ENCODE measurements around the gene RFTN1.

Gene RFTN1

DNA sequence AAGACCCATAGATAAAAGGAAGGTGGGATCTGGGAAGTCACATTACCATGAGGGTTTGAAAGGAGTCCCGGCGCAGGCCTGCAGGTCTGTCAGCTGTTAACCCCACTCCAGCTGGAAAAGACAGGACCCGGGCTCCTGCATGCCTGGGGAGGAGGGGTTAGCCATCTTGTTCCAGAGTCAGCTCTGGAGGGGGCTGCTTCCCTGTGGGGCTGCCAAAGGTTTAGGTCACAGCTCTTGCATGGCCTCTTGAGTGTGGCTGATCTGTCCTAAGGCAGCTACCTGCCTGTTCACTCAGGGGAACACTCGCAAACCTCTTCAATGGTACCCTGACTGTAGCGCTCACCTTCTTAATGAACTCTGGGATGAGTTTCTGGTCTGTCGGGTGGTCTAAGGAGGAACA is 104.5 kb downstream of the RFTN1 start:
- DNase-seq (ENCODE audit: low spot score in 2 of 2) = no peak
- Mint-ChIP-seq H3K36me3 (ENCODE audit: insufficient read depth) (peaks cover 7% of the 10 kb centered on the region), H3K27ac (ENCODE audit: low read depth) (no peak overlapping the region), H3K27me3 (no peaks in the 10 kb centered on the region), H3K9me3 (no peaks in the 10 kb centered on the region), H3K4me3 (no peak overlapping the region), H3K4me1 (peaks cover 53% of the 10 kb centered on the region)
- no peak for ATAC-seq (replicated peaks; ENCODE audit: extremely low read depth, poor library complexity, severe bottlenecking)

DNA sequence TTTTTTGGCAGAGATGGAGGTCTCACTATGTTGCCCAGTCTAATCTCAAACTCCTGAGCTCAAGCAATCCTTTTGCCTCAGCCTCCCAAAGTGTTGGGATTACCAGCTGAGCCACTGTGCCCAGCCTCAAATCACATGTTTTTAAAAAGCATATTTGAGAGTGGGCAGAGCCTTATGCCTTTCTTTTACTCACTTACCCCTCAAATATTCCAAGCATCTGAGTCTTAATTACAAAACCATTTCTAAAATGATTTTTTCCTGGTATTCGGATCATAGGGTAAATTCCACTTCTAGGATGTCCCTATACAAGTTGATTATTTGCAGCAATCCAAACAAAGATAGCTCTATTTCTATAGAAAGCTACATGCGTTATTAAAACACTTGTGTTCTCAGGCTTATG is 106.1 kb downstream of the RFTN1 start:
- H3K4me3 Mint-ChIP-seq = no peak overlapping the region
- DNase-seq (ENCODE audit: low spot score in 2 of 2) (no peak), ATAC-seq (replicated peaks; ENCODE audit: extremely low read depth, poor library complexity, severe bottlenecking) (no peak)
- H3K4me1 Mint-ChIP-seq = peaks cover 39% of the 10 kb centered on the region
- no peaks in the 10 kb centered on the region for H3K27me3 Mint-ChIP-seq
- peak overlapping the region; percentile 0 for H3K27ac Mint-ChIP-seq (ENCODE audit: low read depth)
- H3K36me3 Mint-ChIP-seq (ENCODE audit: insufficient read depth) = peaks cover 8% of the 10 kb centered on the region
- no peaks in the 10 kb centered on the region for H3K9me3 Mint-ChIP-seq

DNA sequence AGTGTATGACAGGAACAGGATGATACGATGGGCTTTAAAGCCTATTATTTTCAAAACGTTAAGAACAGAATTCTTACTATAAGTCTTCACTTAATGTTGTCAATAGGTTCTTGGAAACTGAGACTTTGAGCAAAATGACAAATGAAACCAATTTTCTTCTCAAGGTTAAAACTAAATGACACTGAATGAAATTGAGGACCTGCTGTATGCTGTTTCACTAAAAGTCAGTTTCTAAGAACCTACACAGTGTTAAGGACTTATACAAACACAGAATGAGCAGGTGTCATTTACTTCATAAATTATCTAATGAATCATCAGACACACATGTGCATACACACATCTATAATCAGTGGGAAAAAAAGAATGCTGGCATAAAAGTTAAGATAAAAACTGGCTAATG is 106.9 kb downstream of the RFTN1 start:
- Mint-ChIP-seq H3K27me3 (no peaks in the 10 kb centered on the region), H3K36me3 (ENCODE audit: insufficient read depth) (peaks cover 8% of the 10 kb centered on the region), H3K4me3 (no peak overlapping the region), H3K27ac (ENCODE audit: low read depth) (peak overlapping the region; percentile 45), H3K9me3 (no peaks in the 10 kb centered on the region), H3K4me1 (peaks cover 39% of the 10 kb centered on the region)
- DNase-seq (ENCODE audit: low spot score in 2 of 2) = no peak
- no peak for ATAC-seq (replicated peaks; ENCODE audit: extremely low read depth, poor library complexity, severe bottlenecking)

DNA sequence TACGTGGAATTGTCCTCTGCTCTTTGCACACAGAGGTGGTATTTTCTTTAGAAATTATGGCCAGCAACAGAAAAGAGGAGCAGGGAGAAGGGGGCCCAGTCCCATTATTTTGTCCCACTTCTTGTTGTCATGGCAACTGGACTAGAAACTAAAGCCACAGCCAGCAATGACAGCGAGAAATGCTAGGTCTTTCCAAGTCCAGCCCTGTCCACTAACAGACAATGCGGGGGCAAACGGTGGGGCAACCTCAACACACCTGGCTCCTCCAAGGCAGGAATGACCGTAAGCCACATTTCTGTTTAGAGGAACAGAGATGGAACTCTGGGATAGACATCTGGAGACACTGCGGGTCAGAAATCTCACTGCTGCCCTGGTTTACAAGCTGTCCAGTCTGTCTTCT is 107.3 kb downstream of the RFTN1 start:
- peak overlapping the region; percentile 45 for H3K27ac Mint-ChIP-seq (ENCODE audit: low read depth)
- no peak for ATAC-seq (replicated peaks; ENCODE audit: extremely low read depth, poor library complexity, severe bottlenecking)
- H3K4me3 Mint-ChIP-seq = no peak overlapping the region
- no peaks in the 10 kb centered on the region for H3K9me3 Mint-ChIP-seq
- no peak for DNase-seq (ENCODE audit: low spot score in 2 of 2)
- H3K27me3 Mint-ChIP-seq = no peaks in the 10 kb centered on the region
- peaks cover 39% of the 10 kb centered on the region for H3K4me1 Mint-ChIP-seq
- peaks cover 8% of the 10 kb centered on the region for H3K36me3 Mint-ChIP-seq (ENCODE audit: insufficient read depth)

DNA sequence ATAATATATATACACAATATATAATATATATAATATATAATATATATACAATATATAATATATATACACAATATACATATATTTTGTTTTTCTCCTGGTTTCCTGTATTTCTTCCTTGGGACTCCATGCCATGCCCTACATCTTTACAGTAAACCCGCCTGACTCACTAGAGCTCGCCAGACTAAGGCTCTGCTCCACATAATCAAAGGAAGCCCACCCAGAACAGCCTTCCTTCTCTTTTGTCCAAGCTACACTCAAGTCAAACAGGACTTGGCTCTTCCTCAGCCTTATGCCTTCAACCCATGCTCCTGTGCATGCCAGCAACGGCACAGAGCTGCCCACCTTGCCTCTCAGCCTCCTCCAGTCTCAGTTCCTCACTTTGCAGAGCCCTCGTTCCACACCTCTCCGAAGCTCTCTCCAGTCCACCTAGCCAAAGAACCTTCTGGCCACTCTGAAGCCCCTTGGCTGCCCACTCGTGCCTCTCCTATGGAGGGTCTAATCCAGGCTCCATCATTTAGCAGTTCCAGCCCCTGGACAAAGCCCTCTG is 109.1 kb downstream of the RFTN1 start:
- no peak overlapping the region for H3K4me3 Mint-ChIP-seq
- DNase-seq (ENCODE audit: low spot score in 2 of 2) = no peak
- H3K27me3 Mint-ChIP-seq = no peaks in the 10 kb centered on the region
- H3K4me1 Mint-ChIP-seq = peaks cover 54% of the 10 kb centered on the region
- ATAC-seq (replicated peaks; ENCODE audit: extremely low read depth, poor library complexity, severe bottlenecking) = no peak
- peaks cover 8% of the 10 kb centered on the region for H3K36me3 Mint-ChIP-seq (ENCODE audit: insufficient read depth)
- H3K9me3 Mint-ChIP-seq = no peaks in the 10 kb centered on the region
- peak overlapping the region; percentile 49 for H3K27ac Mint-ChIP-seq (ENCODE audit: low read depth)

DNA sequence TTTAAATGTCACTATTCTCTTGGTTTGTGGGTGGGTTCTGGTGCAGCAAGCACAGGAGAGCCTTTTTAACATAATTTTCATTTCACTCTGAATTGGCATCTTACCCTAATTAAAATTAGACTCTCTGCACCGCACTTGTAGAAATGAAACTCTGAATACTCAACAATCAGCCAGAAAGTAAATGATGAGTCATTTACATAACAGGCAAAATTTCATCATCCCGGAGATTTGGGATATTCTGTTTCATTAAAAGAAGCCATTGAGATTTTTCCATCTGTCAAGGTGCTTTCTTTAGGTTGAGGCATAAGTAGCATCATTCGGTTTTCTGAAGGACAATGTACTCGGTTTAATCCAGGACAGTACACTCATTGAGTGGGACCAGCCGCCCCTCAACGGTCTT is 111.0 kb downstream of the RFTN1 start:
- DNase-seq (ENCODE audit: low spot score in 2 of 2) (no peak), ATAC-seq (replicated peaks; ENCODE audit: extremely low read depth, poor library complexity, severe bottlenecking) (no peak)
- peak overlapping the region; percentile 66 for H3K27ac Mint-ChIP-seq (ENCODE audit: low read depth)
- H3K4me3 Mint-ChIP-seq = no peak overlapping the region
- H3K9me3 Mint-ChIP-seq = no peaks in the 10 kb centered on the region
- no peaks in the 10 kb centered on the region for H3K27me3 Mint-ChIP-seq
- H3K36me3 Mint-ChIP-seq (ENCODE audit: insufficient read depth) = peaks cover 4% of the 10 kb centered on the region
- peaks cover 47% of the 10 kb centered on the region for H3K4me1 Mint-ChIP-seq

DNA sequence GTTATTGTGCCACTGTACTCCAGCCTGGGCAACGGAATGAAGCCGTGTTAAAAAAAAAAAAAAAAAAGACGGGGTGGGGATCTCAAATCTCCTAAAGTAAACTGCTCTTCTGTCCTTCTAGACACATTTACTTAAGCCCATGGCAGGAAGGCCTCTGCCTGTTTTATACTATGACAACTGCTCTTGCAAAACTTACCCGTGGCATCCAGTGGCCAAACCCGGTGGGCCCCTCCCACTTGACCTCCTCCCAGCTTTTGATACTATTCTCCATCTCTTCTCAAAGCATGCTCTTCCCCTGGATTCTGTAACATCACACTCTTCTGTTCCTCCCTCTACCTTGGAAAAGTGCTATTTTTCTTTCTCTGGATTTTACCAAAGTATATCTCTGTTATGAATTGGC is 112.2 kb downstream of the RFTN1 start:
- Mint-ChIP-seq H3K36me3 (ENCODE audit: insufficient read depth) (peaks cover 9% of the 10 kb centered on the region), H3K4me3 (no peak overlapping the region), H3K27me3 (no peaks in the 10 kb centered on the region), H3K27ac (ENCODE audit: low read depth) (peak overlapping the region; percentile 66), H3K4me1 (peaks cover 48% of the 10 kb centered on the region), H3K9me3 (no peaks in the 10 kb centered on the region)
- no peak for DNase-seq (ENCODE audit: low spot score in 2 of 2)
- ATAC-seq (replicated peaks; ENCODE audit: extremely low read depth, poor library complexity, severe bottlenecking) = no peak

DNA sequence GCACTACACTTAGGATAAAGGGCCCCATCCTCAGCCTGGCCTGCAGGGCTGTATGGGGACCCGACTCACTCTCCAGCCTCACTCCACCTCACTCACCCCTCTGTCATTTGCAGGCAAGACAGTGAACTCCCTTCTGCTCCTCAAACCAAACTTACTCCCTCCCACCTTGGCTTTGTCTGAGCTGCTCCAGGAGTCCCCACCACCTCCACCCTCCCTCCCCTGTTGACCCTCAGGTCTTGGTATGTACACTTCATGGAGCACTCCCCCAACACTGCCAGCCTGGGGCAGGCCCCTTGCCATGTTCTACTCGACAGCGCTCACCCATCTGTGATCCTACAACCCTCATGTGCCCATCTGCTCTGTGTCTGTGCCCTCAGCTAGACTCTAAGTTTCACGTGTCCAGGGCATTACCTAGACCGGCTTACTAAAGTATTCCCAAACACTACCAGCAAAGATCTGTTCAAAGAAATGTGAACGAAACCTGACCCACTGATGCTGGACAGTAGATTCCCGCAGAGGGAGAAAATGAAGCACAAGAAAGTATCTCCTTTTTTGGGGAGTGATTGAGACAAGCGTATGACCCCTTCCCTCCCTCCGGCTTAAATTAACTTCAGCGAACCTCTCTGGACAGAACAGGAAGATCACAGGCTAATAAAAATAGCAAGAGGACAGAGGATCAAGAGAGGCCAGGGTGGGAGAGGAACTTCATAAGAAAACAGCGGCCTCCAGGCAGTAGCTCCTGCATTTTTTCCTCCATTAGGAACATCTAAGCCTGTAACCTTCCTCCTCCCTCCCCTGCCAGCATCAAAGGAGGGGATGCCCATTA is 113.2 kb downstream of the RFTN1 start:
- Mint-ChIP-seq H3K27ac (ENCODE audit: low read depth) (peak overlapping the region; percentile 33), H3K4me3 (no peak overlapping the region), H3K27me3 (no peaks in the 10 kb centered on the region), H3K36me3 (ENCODE audit: insufficient read depth) (peaks cover 11% of the 10 kb centered on the region), H3K4me1 (peaks cover 49% of the 10 kb centered on the region), H3K9me3 (no peaks in the 10 kb centered on the region)
- no peak for DNase-seq (ENCODE audit: low spot score in 2 of 2)
- ATAC-seq (replicated peaks; ENCODE audit: extremely low read depth, poor library complexity, severe bottlenecking) = no peak

DNA sequence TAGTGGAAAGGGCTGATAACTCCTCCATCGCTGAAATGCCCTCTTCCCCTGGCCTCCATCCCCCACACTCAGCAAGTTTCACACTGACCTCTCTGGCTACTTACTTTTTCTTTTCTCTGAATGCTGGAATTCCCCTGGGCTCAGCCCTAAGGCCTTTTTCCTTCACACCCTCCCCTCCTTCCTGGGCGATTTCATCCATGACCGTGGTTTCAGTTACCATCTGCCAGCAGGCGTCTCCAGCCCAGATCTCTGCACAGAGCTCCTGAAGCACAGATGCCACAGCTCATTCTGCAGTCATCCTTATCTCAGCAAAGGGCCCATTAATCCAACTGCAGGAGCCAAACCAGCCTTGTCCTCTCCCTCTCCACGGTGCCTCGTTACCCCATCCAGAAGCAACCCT is 114.0 kb downstream of the RFTN1 start:
- H3K4me1 Mint-ChIP-seq = peaks cover 40% of the 10 kb centered on the region
- ATAC-seq (replicated peaks; ENCODE audit: extremely low read depth, poor library complexity, severe bottlenecking) (no peak), DNase-seq (ENCODE audit: low spot score in 2 of 2) (no peak)
- H3K27ac Mint-ChIP-seq (ENCODE audit: low read depth) = peak overlapping the region; percentile 33
- peaks cover 10% of the 10 kb centered on the region for H3K36me3 Mint-ChIP-seq (ENCODE audit: insufficient read depth)
- no peaks in the 10 kb centered on the region for H3K9me3 Mint-ChIP-seq
- H3K4me3 Mint-ChIP-seq = no peak overlapping the region
- no peaks in the 10 kb centered on the region for H3K27me3 Mint-ChIP-seq

DNA sequence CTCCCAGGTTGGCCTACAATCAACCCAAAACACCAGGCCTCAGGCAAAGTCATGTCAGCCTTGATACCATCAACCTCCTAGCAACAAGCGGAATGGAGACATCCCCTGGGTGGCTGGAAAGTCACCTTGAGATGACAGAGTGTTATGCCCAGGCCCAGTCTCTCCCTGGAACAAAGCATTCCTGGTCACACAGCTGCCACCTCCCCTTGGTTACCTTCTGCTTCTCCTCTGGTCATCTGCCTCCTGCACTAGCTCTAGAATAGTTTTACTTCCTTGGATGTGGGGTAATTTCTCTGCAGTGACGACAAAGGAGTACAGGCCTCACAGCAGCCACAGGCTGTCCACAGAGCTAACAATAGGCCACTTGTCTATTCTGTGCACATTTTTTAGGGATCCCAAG is 114.9 kb downstream of the RFTN1 start:
- ATAC-seq (replicated peaks; ENCODE audit: extremely low read depth, poor library complexity, severe bottlenecking) (no peak), DNase-seq (ENCODE audit: low spot score in 2 of 2) (no peak)
- peaks cover 9% of the 10 kb centered on the region for H3K36me3 Mint-ChIP-seq (ENCODE audit: insufficient read depth)
- no peak overlapping the region for H3K27ac Mint-ChIP-seq (ENCODE audit: low read depth)
- H3K4me1 Mint-ChIP-seq = peaks cover 39% of the 10 kb centered on the region
- H3K27me3 Mint-ChIP-seq = no peaks in the 10 kb centered on the region
- no peak overlapping the region for H3K4me3 Mint-ChIP-seq
- no peaks in the 10 kb centered on the region for H3K9me3 Mint-ChIP-seq

DNA sequence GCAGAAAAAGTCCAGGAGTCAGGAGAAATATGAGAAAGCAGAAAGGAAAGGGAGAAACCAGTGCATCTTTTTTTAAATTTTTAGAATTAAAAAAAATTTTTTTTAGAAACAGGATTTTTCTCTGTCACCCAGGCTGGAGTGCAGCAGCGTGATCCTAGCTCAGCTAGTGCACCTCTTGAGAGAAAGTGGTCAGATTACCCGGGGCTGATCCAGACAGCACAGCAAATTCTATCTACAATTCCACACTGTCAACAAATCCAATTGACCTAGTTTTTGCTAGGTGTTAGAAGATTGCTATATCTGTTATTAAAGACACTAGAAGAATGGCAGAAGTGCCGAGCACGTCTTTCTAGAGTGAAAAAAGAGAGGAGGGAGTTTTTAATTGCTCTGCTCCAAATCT is 117.3 kb downstream of the RFTN1 start:
- ATAC-seq (replicated peaks; ENCODE audit: extremely low read depth, poor library complexity, severe bottlenecking) (no peak), DNase-seq (ENCODE audit: low spot score in 2 of 2) (no peak)
- H3K27ac Mint-ChIP-seq (ENCODE audit: low read depth) = peak overlapping the region; percentile 23
- peaks cover 31% of the 10 kb centered on the region for H3K4me1 Mint-ChIP-seq
- no peak overlapping the region for H3K4me3 Mint-ChIP-seq
- no peaks in the 10 kb centered on the region for H3K9me3 Mint-ChIP-seq
- peaks cover 7% of the 10 kb centered on the region for H3K36me3 Mint-ChIP-seq (ENCODE audit: insufficient read depth)
- no peaks in the 10 kb centered on the region for H3K27me3 Mint-ChIP-seq

DNA sequence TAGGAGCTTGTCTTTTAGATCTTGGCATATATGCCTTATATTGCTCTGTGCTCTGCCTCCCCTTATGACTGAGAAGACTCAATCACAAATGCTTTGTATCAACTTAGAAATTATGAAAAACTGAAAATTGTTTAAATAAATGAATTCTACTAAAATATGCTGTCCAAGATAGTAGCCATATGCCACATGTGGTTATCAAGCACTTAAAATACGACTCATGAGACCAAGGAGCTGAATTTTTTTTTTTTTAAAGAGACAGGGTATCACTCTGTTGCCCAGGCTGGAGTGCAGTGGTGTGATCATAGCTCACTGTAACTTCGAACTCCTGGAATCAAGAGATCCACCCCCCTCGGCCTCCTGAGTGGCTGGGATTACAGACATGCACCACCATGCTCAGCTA is 118.3 kb downstream of the RFTN1 start:
- ATAC-seq (replicated peaks; ENCODE audit: extremely low read depth, poor library complexity, severe bottlenecking) = no peak
- no peak overlapping the region for H3K27ac Mint-ChIP-seq (ENCODE audit: low read depth)

DNA sequence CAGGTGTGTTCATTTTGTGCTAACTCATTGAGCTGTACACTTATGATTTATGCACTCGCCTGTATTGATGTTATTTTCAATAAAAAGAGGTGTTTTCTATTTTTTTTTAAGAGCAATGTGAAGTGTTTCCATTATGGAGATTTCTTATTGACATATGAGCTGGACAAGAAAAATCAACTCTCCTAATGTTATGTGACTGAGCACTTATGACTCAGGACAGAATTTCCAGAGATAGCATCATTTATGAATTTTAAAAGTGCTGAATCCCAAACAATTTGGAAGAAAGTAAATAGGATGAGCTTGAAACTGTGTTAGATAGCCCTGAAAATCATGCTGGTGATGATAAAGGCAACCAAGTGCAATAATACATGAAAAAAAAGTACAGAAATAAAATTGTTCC is 118.9 kb downstream of the RFTN1 start:
- Mint-ChIP-seq H3K4me3 (no peak overlapping the region), H3K27ac (ENCODE audit: low read depth) (no peak overlapping the region), H3K4me1 (peaks cover 23% of the 10 kb centered on the region), H3K36me3 (ENCODE audit: insufficient read depth) (peaks cover 7% of the 10 kb centered on the region), H3K27me3 (no peaks in the 10 kb centered on the region), H3K9me3 (no peaks in the 10 kb centered on the region)
- ATAC-seq (replicated peaks; ENCODE audit: extremely low read depth, poor library complexity, severe bottlenecking) (no peak), DNase-seq (ENCODE audit: low spot score in 2 of 2) (no peak)

More for the DNA sequence above, 118.3 kb downstream of the RFTN1 start:
- peaks cover 29% of the 10 kb centered on the region for H3K4me1 Mint-ChIP-seq
- peaks cover 7% of the 10 kb centered on the region for H3K36me3 Mint-ChIP-seq (ENCODE audit: insufficient read depth)
- no peaks in the 10 kb centered on the region for H3K9me3 Mint-ChIP-seq
- H3K4me3 Mint-ChIP-seq = no peak overlapping the region
- no peaks in the 10 kb centered on the region for H3K27me3 Mint-ChIP-seq
- DNase-seq (ENCODE audit: low spot score in 2 of 2) = no peak
